ENCODE measurements around the gene FYCO1.

GRCh38 chr3:45933591-45933990 is 62.0 kb downstream of the FYCO1 start:
- TF ChIP-seq, protein P1, sequence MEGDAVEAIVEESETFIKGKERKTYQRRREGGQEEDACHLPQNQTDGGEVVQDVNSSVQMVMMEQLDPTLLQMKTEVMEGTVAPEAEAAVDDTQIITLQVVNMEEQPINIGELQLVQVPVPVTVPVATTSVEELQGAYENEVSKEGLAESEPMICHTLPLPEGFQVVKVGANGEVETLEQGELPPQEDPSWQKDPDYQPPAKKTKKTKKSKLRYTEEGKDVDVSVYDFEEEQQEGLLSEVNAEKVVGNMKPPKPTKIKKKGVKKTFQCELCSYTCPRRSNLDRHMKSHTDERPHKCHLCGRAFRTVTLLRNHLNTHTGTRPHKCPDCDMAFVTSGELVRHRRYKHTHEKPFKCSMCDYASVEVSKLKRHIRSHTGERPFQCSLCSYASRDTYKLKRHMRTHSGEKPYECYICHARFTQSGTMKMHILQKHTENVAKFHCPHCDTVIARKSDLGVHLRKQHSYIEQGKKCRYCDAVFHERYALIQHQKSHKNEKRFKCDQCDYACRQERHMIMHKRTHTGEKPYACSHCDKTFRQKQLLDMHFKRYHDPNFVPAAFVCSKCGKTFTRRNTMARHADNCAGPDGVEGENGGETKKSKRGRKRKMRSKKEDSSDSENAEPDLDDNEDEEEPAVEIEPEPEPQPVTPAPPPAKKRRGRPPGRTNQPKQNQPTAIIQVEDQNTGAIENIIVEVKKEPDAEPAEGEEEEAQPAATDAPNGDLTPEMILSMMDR (IDR thresholded peaks at IDR 0.05): no peak
- TF ChIP-seq POLR2A (IDR thresholded peaks at IDR 0.05): no peak

Data from Peyer's patch (tissue), 4 donors.